Endothelial cell of umbilical vein (primary cell): ENCODE data around the gene ABHD4. TPM values are rescaled to one million over a fixed set of nuclear protein-coding genes. Genes with fewer than 3 reads are reported as not detected.

ENCODE experiments used
- BruUV-seq: library from RNA; stranded (reverse); fragments of 400-500 nt; replicated peaks from 2 replicates; lab custom pipeline; 2021; lab: Mats Ljungman, UMichigan
- CTCF ChIA-PET: fragments of 300-600, 350-600 bp; sonication (Branson Sonifier 250); formaldehyde crosslinking; loops from one replicate; lab custom pipeline; 2021; ENCODE audit warnings: antibody characterized with exemption, inconsistent platforms; lab: Charles Lee
- POLR2A ChIA-PET: fragments of 300-600, 350-600 bp; sonication (Branson Sonifier 250); formaldehyde crosslinking; loops from one replicate; lab custom pipeline; 2021; ENCODE audit warnings: antibody characterized with exemption, inconsistent platforms; lab: Charles Lee
- DNase-seq: peaks from one replicate; pipeline ENCODE4 v3.0.0-alpha.2; 2011; ENCODE audit warnings: low read depth, low spot score
- FAIRE-seq: peaks from 2 replicates; lab custom pipeline; 2011; peaks lifted over from hg19 to GRCh38; lab: Jason Lieb, UNC
- H2AFZ ChIP-seq: 2 replicates; pipeline ENCODE4 v1.6.0; 2012; ENCODE audit warnings: low read depth, low read length, control low read depth, inconsistent platforms
- H3K27ac ChIP-seq: 2 replicates; pipeline ENCODE4 v1.5.1; 2011; ENCODE audit warnings: low read depth, mild to moderate bottlenecking, control low read depth, low read length, moderate library complexity; ENCODE audit not compliant: insufficient read depth
- H3K27me3 ChIP-seq, 2 experiments: 2 replicates each; pipeline versions ENCODE4 v1.6.0 to v1.6.1; 2011; ENCODE audit warnings: low read length in 2 of 2, mixed read lengths in 1 of 2; ENCODE audit not compliant: control insufficient read depth in 2 of 2, insufficient read depth in 2 of 2
- H3K36me3 ChIP-seq, 2 experiments: 2 replicates in 1 of 2; 3 replicates in 1 of 2; pipeline ENCODE4 v1.5.1; 2011; ENCODE audit warnings: low read length in 2 of 2, mild to moderate bottlenecking in 1 of 2, moderate library complexity in 1 of 2; ENCODE audit not compliant: control insufficient read depth in 2 of 2, insufficient read depth in 2 of 2; ENCODE audit errors: extremely low read depth in 1 of 2
- H3K4me1 ChIP-seq: 3 replicates; pipeline ENCODE4 v1.5.1; 2011; ENCODE audit warnings: mild to moderate bottlenecking, low read length; ENCODE audit not compliant: control insufficient read depth, insufficient read depth; ENCODE audit errors: extremely low read depth
- H3K4me2 ChIP-seq: 2 replicates; pipeline ENCODE4 v1.6.1; 2011; ENCODE audit warnings: low read length, control low read depth, mixed read lengths; ENCODE audit not compliant: insufficient read depth
- H3K4me3 ChIP-seq, 3 experiments: fragments of 200-600 bp in 1 of 3; sonication (generic), shearing (Covaris generic) in 1 of 3; replicated peaks in 1 of 3; 2 replicates each; pipeline ENCODE4 v1.5.1; 2011 to 2016; ENCODE audit warnings: control low read depth in 3 of 3, low read length in 3 of 3, mild to moderate bottlenecking in 2 of 3, inconsistent platforms in 1 of 3, low read depth in 1 of 3, moderate library complexity in 1 of 3; ENCODE audit not compliant: insufficient read depth in 1 of 3
- H3K79me2 ChIP-seq: 2 replicates; pipeline ENCODE4 v1.6.0; 2012; ENCODE audit warnings: low read length, inconsistent platforms; ENCODE audit not compliant: control insufficient read depth, insufficient read depth
- H3K9ac ChIP-seq: replicated peaks from 2 replicates; pipeline ENCODE3; 2011; ENCODE audit warnings: low read length, control low read depth; ENCODE audit not compliant: insufficient read depth; ENCODE audit errors: extremely low read depth
- H3K9me1 ChIP-seq: replicated peaks from 3 replicates; pipeline ENCODE4 v1.6.0; 2011; ENCODE audit warnings: mild to moderate bottlenecking, low read length; ENCODE audit not compliant: control insufficient read depth, insufficient read depth; ENCODE audit errors: extremely low read depth
- H3K9me3 ChIP-seq: replicated peaks from 2 replicates; pipeline ENCODE4 v1.5.1; 2012; ENCODE audit warnings: low read length, inconsistent platforms; ENCODE audit not compliant: control insufficient read depth, insufficient read depth
- H4K20me1 ChIP-seq: replicated peaks from 2 replicates; pipeline ENCODE3; 2011; ENCODE audit warnings: mild to moderate bottlenecking, low read length; ENCODE audit not compliant: control insufficient read depth, insufficient read depth; ENCODE audit errors: extremely low read depth
- EZH2 ChIP-seq: IDR thresholded peaks from 2 replicates; pipeline ENCODE4 v1.6.1; 2012; ENCODE audit warnings: borderline replicate concordance, low read depth, mild to moderate bottlenecking, moderate library complexity, low read length, inconsistent platforms; ENCODE audit not compliant: severe bottlenecking
- FOS ChIP-seq: IDR thresholded peaks from 2 replicates; pipeline ENCODE4 v1.6.1; 2011; ENCODE audit warnings: mild to moderate bottlenecking, low read length, moderate library complexity, borderline replicate concordance; ENCODE audit not compliant: insufficient read depth
- GATA2 ChIP-seq: IDR thresholded peaks from 2 replicates; pipeline ENCODE4 v1.7.0; 2011; ENCODE audit warnings: low read depth, mild to moderate bottlenecking, moderate library complexity, mixed read lengths, low read length; ENCODE audit not compliant: insufficient read length, insufficient read depth
- JUN ChIP-seq: IDR thresholded peaks from 2 replicates; pipeline ENCODE4 v1.6.1; 2011; ENCODE audit warnings: borderline replicate concordance, low read depth; ENCODE audit not compliant: insufficient read length, insufficient read depth
- MYC ChIP-seq: IDR thresholded peaks from one replicate; pipeline ENCODE4 v1.6.1; 2011; ENCODE audit warnings: mild to moderate bottlenecking, low read depth, low read length
- POLR2A ChIP-seq: IDR thresholded peaks from 2 replicates; pipeline ENCODE4 v1.6.1; 2012; ENCODE audit warnings: low read depth, mild to moderate bottlenecking, control low read depth, low read length
- POLR2AphosphoS5 ChIP-seq: IDR thresholded peaks from 2 replicates; pipeline ENCODE4 v1.6.1; 2012; ENCODE audit warnings: low read depth, mild to moderate bottlenecking, control low read depth, low read length, moderate library complexity; ENCODE audit not compliant: insufficient read depth
- dilution Hi-C: fragments of 300-500 bp; cut with MboI; formaldehyde crosslinking; loops from one replicate; pipeline ENCODE4 v1.15.0; 2019; ENCODE audit warnings: low sequenced_read_pairs; ENCODE audit not compliant: extremely low pct_ligation_motif_present
- intact Hi-C: fragments of 100-400 bp; cut with micrococcal nuclease; formaldehyde crosslinking; loops from one replicate; pipeline ENCODE4 v1.10.0; 2022
- polyA plus RNA-seq, 4 experiments: library from polyadenylated mRNA; depleted of rRNA in 3 of 4; stranded (reverse) in 3 of 4; unstranded in 1 of 4; fragments of >200 nt; gene quantifications; 2 replicates each; pipeline versions ENCODE4 v1.2.1 to v1.2.3, GENCODE V29; 2011 to 2012; ENCODE audit warnings: missing spikeins in 1 of 4
- total RNA-seq: library from RNA; stranded (reverse); gene quantifications from 2 replicates; pipeline ENCODE4 v1.2.3, GENCODE V29; 2021
- TF ChIP-seq, protein P1 (sequence below), 2 donors: IDR thresholded peaks; 1 replicate in 1 of 2; 2 replicates in 1 of 2; pipeline ENCODE4 v1.5.1; 2011; ENCODE audit warnings: low read length in 2 of 2, mild to moderate bottlenecking in 2 of 2, moderate library complexity in 2 of 2, control low read depth in 1 of 2, inconsistent platforms in 1 of 2, low read depth in 1 of 2; ENCODE audit not compliant: insufficient read depth in 1 of 2; ENCODE audit errors: extremely low read depth in 1 of 2
- TF ChIP-seq, protein P2 (sequence below): IDR thresholded peaks from 2 replicates; pipeline ENCODE4 v1.6.1; 2011; ENCODE audit not compliant: insufficient read depth, insufficient read length

ABHD4 gene
- total and polyA plus RNA-seq, 2 donors (not counting 3 experiments of a cell fraction or from before 2014, with no cell fraction given): 34.8 to 45.5 TPM

DNA sequence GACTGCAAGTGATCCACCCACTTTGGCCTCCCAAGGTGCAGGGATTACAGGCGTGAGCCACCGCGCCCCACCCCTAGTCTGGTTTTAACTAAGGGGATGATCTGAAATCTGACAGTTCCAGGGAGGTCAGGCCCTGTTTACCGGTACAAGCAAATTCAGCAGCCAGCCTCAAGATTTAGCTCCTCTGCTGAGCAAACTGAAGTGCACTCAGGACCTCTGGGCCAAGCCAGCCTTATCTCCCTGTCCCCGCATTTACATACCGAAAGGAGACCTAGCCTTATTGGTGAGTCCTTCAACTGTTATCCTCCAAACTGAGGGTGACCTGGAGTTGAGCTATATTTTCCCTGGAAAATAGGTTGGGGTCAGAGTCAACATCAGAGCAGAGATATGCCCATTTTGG, 835 bp upstream of the ABHD4 start:
- ChIA-PET POLR2A (interaction anchor here (1.6 kb wide), 1 partner anchor 8 kb away, joined by 7 read pairs; the partner anchor contains the start of gene DAD1), CTCF (interaction anchor here (2.7 to 4.2 kb wide), 3 partner anchors 9 to 55 kb away, joined by 21 to 45 read pairs (median 42); partner anchors contain the start of gene DAD1)
- Histone ChIP-seq H3K4me1 (peaks cover 11% of the 10 kb centered on the region), H3K27me3 (peaks cover 3 to 9% of the 10 kb centered on the region in 2 experiments), H2AFZ (no peak overlapping the region), H3K4me2 (no peak overlapping the region), H3K9ac (no peak overlapping the region), H3K27ac (no peak overlapping the region), H3K9me3 (no peaks in the 10 kb centered on the region), H3K9me1 (no peaks in the 10 kb centered on the region), H4K20me1 (no peaks in the 10 kb centered on the region), H3K79me2 (peaks cover 1% of the 10 kb centered on the region), H3K36me3 (peaks cover 0 to 5% of the 10 kb centered on the region in 2 experiments), H3K4me3 (no peak overlapping the region)
- TF ChIP-seq, protein P1, sequence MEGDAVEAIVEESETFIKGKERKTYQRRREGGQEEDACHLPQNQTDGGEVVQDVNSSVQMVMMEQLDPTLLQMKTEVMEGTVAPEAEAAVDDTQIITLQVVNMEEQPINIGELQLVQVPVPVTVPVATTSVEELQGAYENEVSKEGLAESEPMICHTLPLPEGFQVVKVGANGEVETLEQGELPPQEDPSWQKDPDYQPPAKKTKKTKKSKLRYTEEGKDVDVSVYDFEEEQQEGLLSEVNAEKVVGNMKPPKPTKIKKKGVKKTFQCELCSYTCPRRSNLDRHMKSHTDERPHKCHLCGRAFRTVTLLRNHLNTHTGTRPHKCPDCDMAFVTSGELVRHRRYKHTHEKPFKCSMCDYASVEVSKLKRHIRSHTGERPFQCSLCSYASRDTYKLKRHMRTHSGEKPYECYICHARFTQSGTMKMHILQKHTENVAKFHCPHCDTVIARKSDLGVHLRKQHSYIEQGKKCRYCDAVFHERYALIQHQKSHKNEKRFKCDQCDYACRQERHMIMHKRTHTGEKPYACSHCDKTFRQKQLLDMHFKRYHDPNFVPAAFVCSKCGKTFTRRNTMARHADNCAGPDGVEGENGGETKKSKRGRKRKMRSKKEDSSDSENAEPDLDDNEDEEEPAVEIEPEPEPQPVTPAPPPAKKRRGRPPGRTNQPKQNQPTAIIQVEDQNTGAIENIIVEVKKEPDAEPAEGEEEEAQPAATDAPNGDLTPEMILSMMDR (IDR thresholded peaks at IDR 0.05; ENCODE audit: extremely low read depth in 1 of 2, insufficient read depth in 1 of 2, low read depth in 1 of 2, low read length in 2 of 2): no peak
- TF ChIP-seq FOS: no peak
- TF ChIP-seq EZH2: no peak
- no peak for TF ChIP-seq JUN
- no peak for TF ChIP-seq GATA2
- no peak for TF ChIP-seq POLR2A
- TF ChIP-seq MYC: no peak
- TF ChIP-seq POLR2AphosphoS5: no peak
- TF ChIP-seq, protein P2, sequence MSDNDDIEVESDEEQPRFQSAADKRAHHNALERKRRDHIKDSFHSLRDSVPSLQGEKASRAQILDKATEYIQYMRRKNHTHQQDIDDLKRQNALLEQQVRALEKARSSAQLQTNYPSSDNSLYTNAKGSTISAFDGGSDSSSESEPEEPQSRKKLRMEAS: no peak
- DNase-seq (no peak), FAIRE-seq (no peak)
- BruUV-seq: no TSS peak
- intact Hi-C loops: no loop called here
- dilution Hi-C loops: no loop called here
